ENCODE measurements around the gene TCAF1.
A peak's percentile ranks its signal among the peaks of the same experiment; 100 is the strongest.
"Not testable (repeated sequence)": the region's sequence is repeated elsewhere in the genome, so short reads cannot be mapped to it uniquely, and the experiment has no call there.

The TCAF1 gene

DNA sequence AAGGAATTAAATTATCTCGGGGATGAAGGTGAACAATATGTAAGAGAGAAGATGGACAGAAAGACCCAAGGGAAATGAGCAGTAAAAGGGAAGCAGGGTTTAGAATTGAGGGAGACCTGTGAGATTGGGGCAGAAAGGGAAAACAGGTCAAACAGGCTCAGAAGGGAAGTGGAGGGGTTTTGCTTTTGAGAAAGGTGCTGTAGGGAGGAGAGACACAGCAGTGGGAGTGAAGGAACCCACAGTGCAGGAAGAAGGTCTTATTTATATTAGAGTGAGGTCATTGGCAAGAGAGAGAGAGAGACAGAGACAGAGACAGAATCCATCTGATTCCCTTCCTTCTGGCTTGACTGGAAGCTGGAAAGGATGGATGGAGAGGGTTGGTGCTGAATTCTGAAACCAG is 3.5 kb upstream of the TCAF1 start:
- no peak for DNase-seq

DNA sequence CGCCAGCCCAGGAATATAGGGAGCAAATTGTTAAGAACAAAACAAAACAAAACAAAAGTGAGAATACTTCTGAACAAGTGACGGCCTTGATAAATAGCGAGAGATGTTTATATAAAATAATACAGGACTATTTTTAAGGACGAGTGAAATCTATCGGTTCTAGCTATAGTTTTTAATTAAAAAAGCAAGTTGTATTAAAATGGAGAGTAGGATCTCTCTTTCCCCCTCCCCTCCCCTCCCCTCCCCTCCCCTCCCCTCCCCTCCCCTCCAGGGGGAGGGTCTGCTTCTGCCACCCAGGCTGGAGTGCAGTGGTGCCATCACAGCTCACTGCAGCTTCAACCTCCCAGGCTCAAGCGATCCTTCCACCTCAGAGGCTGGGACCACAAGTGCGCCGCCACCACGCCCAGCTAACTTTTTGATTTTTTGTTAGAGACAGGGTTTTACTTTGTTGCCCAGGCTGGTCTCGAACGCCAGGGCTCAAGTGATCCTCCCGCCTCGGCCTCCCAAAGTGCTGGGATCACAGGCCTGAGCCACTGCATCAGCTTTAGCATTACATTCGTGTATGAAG is 440 bp upstream of the TCAF1 start:
- peak in 1 of 2 donors; percentile 11 for DNase-seq

DNA sequence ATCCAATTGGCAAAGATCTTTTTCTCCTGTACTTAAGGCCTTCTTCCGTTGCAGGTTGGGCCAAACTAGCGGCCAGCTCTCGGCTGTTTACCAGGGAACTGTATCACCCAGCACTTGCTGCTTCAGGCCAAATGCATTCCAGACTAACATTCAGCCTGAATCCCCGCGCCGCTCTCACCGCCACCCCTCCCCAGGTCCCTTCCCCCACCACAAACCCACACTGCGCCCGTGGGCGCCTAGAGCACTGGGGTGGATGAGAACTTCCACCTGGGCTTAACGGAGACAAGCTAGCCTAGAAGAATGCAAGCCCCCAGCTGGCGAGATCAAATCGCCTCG is 676 bp downstream of the TCAF1 start:
- no peak for DNase-seq

DNA sequence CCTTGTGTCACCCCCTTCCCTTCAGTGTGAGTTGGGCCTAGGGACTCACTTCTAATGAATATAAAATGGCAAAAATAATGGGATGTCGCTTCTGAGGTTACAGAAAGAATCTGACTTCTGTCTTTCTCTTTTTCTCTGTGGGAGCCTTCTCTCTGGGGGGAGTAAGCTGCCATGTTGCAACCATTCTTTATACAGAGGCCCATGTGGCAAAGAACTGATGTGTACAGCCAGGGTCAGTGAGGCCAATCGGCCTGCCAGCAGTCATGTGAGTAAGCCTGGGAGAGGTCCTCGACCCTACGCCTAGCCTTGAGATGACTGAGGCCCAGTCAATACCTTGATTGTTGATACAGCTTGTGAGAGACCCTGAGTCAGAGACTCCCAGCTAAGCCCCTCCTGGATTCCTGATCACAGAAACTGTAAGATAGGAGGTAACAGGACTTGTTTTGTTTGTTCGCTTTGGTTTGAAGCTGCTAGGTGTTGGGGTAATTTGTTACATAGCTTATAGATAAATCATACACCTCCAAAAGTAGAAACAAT is 1.7 kb downstream of the TCAF1 start:
- no peak for DNase-seq

DNA sequence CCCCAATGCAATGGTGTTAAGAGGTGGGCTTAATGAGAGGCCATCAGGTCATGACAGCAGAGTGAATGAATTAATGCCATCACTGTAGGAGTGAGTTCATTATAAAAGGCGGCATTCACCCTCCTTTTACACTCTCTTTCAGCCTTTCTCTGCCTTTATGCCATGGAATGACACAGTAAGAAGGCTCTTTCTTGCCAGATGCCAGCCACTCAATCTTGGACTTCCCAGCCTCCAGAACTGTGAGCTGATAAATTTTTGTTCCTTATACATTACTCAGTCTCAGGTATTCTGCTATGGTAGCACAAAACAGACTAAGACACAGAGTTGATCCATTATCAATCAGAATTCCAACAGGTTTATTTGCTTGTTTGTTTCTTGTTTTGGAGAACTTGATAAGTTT is 3.2 kb downstream of the TCAF1 start:
- no peak for DNase-seq

DNA sequence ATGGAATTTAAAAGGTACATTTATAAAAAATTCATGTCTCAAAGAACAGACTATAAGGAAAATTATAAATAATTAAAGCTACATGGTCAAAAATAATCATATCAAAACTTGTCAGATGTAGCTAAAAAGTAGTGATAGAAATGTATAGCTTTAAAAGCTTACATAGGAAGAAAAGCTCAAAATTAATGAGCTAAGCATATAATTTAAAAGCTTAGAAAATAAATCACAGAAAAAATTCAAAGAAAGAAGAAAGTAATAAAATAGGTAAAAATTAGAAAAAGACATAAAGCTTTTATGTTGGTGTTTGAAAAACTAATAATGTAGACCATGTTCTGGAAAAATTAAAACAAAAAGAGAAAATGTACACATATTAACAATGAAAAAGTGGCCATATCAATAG is 5.3 kb downstream of the TCAF1 start:
- no peak for DNase-seq

DNA sequence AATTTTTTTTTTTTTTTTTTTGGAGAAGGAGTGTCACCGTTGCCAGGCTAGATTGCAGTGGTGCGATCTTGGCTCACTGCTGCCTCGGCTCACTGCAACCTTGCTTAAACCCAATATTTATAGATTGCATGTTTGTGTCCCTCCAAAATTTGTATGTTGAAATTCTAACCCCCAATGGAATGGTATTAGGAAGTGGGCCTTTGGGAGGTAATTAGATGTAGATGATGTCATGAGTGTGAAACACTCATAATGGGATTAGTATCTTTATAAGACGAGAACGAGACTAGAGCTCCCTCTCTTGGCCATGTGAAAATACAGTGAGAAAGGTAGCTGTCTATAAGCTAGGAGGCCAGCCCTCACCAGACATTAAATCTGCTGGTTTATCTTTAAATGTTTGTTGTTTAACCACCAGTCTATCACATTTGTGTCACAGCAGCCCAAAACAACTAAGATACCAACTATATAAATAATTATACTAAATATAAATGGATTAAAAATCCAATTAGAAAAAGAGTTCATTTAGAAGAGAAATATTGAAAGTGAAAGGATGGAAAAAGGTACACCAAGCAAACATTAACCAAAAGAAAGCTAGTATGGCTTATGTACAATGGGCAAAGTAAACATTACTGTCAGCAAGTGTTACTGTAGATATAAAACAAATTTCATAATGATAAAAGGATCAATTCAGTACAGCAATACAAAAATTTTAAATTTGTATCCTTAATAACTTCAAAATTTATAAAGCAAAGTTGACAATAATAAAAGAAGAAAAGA is 9.3 kb downstream of the TCAF1 start:
- DNase-seq = peak in 1 of 2 donors; percentile 59

DNA sequence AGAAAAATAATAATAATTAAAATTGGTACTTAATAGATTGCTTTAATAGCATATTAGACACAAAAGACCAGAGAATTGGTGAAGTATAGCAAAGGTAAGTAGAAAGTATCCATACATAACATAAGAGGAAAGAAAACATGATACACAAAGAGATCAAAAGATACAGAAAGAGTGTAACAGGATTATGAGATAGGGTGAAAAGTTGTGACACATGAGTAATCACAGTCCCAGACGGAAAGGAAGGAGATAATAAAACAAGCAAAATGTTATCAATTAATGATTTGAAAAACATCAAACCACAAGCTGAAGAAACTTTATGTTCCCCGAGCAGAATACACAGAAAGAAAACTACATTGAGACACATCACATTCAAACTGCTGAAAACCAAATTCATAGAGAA is 10.5 kb downstream of the TCAF1 start:
- no peak for DNase-seq

DNA sequence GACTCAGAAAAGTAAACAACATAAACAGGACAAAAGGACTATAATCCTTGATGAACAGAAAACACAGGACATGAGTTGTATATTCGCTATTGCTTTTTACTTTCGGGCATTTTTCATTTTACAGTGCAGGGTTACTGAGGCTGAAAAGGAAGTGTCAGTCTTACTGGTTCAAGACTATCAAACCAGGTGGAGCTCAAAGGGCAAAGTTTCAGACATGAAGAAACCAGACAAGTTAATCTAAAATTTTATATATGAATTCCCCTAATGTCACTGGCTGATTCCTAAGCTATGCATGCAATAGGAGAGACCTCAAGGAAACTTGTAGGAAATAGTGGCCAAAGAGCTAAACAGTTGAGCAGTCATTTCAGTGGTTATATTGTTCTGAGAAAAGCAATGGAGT is 11.4 kb downstream of the TCAF1 start:
- DNase-seq = no peak

DNA sequence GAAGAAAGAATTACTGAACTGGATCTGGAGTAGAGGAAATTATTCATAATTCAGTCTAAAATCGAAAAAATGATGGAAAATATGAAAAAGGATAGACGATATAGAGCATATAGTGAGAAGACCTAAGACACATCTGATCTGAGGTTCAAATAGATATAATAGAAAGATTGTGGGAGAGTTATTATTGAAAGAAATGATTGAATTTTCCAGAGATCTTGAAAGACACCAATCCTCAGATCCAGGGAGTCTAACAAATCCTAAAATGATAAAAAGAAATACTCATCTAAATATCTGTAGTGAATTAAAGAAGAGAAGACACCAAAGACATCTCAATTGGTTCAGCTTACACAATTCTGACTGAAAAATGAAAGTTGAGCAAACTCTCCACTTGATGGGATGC is 12.9 kb downstream of the TCAF1 start:
- no peak for DNase-seq

DNA sequence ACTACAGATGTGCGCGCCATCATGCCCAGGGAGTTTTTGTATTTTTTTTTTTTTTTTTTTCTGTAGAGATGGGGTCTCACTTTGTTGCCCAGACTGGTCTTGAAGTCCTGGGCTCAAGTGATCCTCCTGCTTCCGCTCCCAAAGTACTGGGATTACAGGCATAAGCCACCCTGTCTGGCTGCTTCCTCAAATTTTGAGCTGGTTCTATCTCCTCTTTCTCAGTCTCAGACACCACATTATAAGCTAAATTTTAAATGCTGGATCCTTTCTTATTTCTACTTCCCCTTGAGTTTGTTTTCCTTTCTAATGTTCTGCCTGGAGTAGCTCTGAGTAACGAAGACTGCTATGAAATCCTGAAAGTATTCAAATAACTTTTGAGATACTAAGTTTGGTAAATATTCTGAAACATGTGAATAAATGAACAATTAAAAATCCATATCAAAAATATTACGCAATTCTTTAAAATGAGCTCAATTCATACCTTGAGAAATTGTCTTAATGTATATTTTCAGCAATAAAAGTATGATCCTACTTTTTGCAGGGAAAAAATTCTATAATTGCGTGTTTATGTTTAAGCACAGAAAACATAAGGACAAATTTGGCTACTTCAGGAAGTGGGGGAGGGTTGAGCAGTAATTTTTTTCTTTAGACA is 15.0 kb downstream of the TCAF1 start:
- no peak for DNase-seq

DNA sequence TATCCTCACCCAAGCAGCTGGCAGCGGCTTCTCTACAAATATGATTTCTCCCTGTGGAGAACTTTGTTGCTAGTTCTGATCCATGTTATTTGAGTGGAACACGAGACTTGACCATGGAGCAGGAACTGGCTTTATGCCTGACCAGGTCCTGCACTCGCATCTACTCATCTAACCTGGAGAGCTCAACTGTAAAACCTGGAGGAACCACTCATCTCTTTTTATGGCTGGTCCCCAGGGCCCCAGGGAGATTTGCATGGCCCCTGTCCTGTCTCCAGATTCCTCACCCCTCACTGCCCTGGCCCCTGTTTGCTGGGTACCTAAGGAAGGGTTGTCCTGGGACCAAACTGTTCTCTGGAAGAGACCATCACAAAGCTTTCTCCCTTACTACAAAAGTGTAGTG is 16.0 kb downstream of the TCAF1 start:
- DNase-seq = no peak

DNA sequence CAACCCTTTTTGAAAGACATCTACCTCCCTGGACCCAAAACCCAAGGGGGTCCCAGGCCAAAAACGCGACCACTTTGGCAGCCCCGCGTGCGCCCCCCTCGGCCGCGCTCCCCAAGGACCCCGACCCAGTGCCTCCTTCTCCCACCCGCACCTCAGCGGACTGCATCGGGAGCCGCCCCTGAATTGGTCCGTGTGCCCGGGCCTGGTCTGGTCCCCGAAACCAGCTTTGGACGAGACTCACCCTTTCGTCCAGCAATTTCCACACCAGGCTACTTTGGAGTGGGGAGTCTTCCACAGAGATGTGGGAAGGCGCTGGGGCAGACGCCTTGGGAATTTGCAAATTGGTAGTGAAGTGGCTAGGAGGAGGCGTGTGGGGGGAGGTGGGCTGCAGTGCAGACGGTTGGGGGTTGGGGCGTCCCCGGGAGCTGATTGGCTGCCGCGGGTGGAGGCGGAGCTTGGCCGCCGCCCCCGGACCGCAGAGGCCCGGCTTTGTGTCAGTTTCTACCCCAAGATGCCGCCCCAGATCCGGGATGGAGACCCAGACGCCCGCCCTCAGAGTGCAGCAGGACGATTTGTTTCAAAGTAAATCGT is 16.9 kb downstream of the TCAF1 start:
- DNase-seq = no peak

DNA sequence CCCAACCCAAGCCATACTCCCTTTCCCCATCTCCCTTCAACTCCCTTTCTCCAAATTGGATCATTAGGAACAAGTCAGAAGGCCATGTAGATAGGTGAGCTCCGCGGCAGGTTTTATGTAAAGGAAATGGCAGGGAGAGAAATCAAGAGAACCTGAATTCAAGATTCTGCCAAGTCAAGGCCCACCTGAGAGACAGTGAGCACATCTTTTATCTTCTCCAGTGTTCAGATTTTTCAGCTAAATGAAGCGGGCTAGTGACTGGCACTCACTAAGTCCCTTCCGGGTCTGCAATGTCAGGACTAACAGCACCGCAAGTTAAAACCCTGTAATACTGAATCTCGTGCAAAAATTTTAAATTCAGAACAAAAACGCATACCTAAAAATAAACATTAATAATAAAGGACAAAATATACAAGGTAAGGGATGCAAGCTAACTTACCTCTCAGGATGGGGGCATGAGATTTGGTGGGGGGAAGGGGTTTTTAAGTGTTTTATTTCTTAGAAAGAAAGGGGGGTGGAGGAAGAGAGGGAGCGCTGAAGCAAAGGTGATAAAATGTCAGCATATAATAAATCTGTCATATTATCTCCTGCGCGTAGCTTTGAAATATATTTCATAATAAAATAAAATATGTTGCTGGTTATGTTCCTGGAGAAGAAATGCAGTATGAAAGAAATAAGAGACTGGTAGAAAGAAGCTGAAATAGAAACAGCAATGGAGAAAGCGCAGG is 17.6 kb downstream of the TCAF1 start:
- no peak for DNase-seq

DNA sequence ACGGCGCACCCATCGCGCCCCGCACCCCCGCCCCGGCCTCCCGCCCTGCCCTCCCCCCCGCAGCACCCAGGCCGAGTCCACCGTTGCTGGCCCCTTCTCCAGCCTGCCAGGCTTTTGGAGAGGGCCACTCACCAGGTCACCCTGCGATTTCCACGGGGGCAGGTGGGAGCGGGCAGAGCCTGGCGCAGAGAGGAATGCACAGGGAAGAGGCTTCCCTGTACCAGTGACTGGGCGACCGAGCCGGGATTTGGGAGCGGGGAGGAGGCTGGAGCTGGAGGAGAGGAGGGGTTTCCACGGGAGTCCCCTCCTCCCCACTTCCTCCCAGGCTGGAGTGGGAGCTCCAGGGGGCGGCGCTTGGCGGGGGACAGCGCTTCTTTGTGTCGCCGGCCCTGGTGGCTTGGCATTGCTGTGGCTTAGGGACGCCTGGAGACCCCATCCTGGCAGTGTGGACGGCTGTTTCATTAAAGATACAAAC is 19.3 kb downstream of the TCAF1 start:
- no peak for DNase-seq

DNA sequence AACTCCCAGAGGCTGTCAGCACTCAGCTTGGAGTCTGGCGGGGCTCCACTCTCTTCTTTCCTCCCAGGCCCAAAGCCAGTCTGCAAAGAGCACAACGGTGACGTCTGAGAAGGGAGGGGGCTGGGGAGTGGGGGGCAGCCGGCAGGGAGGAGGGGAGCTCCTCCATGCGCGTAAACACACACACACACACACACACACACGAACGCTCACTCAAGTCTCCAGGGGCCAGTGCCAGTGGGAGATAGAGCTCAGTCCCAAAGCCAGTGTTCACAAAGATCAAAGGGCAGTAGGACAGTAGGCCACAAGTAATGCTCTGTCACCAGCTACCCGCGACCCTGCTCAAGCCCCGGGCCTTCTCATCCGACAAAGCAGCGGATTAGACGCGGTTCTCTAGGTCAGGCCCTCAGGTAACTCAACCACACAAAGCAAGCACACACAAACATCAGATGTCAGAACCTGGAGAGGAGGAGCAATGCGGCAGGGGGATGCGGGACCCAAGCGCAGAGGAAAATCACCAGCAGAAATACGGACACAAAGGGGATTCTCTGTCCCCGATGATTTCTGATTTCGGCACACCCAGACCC is 19.9 kb downstream of the TCAF1 start:
- DNase-seq = no peak

DNA sequence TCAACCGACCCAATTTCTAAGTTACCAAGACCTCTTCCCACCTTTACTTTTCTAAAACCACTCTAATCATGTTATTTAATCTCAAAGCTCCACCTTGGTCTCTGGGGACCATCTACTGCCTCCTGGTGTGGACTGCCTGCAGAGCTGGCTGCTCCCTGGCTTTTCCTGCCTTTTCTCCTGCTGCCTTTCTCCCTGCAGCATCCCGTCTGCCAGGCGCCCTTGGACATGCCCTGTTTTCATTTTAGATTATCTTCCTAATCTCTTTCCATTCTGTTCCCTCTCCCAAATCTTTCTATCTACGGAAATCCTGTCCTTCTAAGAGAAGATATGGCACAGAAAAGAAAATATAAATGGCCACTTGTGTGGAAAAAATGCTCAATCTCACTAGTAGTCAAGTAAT is 23.1 kb downstream of the TCAF1 start:
- DNase-seq = no peak

DNA sequence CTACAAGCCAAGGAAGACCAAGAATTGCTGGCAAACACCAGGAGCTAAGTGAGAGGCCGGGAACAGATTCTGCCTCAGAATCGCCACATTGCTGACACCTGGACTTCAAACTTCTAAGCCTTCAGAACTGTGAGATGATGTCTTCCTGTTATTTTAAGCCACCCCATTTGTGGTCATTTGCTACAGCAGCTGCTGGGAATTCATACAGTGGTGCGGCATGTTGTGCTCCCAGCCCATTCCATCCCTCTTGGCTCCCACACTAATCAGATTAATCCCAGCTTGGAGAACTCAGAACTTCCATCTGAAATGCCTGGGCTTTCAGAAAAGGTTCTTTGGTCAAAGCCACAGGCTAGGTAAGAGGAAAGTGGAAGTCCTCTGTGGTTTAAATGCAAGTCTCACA is 24.9 kb downstream of the TCAF1 start:
- DNase-seq = no peak

DNA sequence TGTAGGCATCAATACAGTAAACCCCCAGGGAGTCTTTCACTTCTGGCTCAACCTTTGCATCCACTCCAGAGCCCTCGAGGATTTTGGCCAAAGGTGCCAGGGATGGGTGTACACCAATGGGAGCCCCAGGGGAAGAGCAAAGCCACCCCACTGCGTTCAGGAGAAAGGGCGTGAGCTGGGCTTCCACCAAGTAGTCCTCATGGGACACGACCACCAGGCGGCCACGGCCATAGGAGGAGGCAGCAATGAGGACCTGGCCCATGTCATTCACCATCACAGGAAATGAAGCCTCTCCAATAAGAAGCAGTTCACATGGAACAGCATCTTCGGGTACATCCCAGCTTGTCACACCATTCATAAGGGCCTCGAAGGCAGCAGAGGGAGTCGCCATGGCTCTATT is 25.8 kb downstream of the TCAF1 start:
- no peak for DNase-seq

DNA sequence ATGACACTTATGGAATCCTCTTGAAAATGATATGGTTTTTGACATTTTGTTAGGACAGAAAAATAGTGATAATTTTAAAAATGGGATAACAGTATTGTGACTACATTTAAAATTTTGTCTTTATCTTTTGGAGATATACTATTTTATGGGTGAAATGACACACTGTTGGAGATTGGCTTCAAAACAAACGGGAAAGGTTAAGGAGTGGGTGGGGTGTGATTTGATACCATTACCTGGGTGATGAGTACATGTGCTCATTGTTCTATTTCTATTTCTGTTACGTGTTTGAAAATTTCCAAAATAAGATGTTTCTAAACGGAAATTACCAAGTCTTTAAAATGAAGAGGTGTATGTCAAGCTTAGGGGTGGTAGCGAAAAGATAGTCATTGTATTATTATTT is 28.7 kb downstream of the TCAF1 start:
- not testable (repeated sequence) for DNase-seq

DNA sequence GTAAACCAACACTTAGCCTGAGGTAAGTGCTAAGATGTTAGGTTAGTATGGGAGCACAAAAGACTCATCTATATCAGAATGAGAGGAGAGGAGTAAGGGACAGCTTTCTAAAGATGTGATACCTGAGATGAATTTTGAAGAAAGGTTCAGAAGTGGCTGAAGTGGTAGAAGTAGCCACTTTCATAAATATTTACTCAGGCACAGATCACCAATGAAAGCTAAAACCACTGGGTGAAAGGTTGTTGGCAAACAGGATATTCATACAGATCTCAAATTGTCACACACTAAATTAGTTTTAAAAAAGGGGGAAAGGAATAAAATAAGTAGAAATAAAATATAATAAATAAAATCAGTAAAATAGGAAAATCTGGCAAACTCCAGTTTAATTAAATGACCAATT is 30.4 kb downstream of the TCAF1 start:
- not testable (repeated sequence) for DNase-seq

DNA sequence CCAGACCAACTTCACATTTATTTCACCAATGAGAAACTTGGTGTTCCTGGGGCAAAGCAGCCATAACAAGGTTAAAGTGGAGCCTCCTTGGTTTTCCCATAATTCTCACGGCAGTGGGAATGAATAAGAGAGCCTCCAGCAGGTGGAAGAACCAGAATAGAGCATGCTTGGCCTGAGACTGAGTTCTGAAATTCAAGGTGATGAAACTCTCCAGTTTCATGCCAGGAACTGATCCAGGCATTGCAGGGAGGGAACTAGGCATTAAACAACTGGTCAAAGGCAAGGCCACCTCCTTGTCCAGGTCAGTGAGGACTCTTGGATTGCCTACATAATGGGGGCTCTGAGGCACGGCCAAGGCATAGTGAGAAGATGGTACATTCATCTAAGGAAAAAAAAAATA is 44.0 kb downstream of the TCAF1 start:
- DNase-seq = not testable (repeated sequence)

DNA sequence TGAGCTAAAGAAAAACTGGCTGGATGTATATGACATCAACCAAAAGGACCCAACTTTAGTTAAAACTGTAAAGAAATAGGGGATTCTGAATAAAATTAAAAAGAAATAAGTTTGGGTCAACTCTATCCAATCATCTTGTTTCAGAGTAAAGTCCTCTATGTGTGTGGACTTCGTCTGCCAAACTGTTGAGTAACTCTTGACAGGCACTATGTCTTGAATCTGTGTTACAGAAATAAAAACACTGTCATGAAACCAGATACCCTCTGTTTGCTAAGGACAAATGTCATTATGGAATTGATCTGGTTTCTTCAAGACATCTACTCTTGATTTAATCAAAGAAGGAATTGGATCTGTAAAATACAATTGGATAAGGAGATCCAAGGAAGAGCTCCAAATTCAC is 46.5 kb downstream of the TCAF1 start:
- not testable (repeated sequence) for DNase-seq

All from CD4-positive, alpha-beta T cell treated with Interferon alpha-2 for 1 hour (primary cell).